Hepatocyte (in vitro differentiated cells): ENCODE data around the gene ZFP92. TPM values are rescaled to one million over a fixed set of nuclear protein-coding genes. Genes with fewer than 3 reads are reported as not detected.

Experiments
- DNase-seq: peaks from one replicate; pipeline ENCODE4 v3.0.0-alpha.2; 2016; ENCODE audit warnings: low spot score
- H2AFZ ChIP-seq: fragments of 200-600 bp; sonication (generic); 2 replicates; pipeline ENCODE4 v1.6.0; 2016; ENCODE audit warnings: antibody characterized with exemption, mild to moderate bottlenecking
- H3K27ac ChIP-seq: fragments of 200-600 bp; sonication (generic); 2 replicates; pipeline ENCODE4 v1.5.1; 2016; ENCODE audit warnings: mild to moderate bottlenecking
- H3K27me3 ChIP-seq: fragments of 200-600 bp; sonication (generic); 2 replicates; pipeline ENCODE4 v1.6.1; 2016
- H3K36me3 ChIP-seq: fragments of 200-600 bp; sonication (generic); replicated peaks from 2 replicates; pipeline ENCODE4 v1.5.1; 2016; ENCODE audit warnings: low read depth; ENCODE audit not compliant: insufficient read depth
- H3K4me1 ChIP-seq: fragments of 200-600 bp; sonication (generic); 2 replicates; pipeline ENCODE4 v1.5.1; 2016; ENCODE audit warnings: mild to moderate bottlenecking, moderate library complexity; ENCODE audit not compliant: insufficient read depth
- H3K4me2 ChIP-seq: fragments of 200-600 bp; sonication (generic); 2 replicates; pipeline ENCODE4 v1.6.0; 2016
- H3K4me3 ChIP-seq: fragments of 200-600 bp; sonication (generic); 2 replicates; pipeline ENCODE4 v1.5.1; 2016; ENCODE audit warnings: mild to moderate bottlenecking
- H3K79me2 ChIP-seq: fragments of 200-600 bp; sonication (generic); 2 replicates; pipeline ENCODE4 v1.6.0; 2017; ENCODE audit warnings: mild to moderate bottlenecking
- H3K9me2 ChIP-seq: fragments of 200-600 bp; sonication (generic); replicated peaks from 2 replicates; pipeline ENCODE4 v1.6.0; 2017; ENCODE audit warnings: mild to moderate bottlenecking; ENCODE audit not compliant: insufficient read depth
- H3K9me3 ChIP-seq: fragments of 200-600 bp; sonication (generic); 2 replicates; pipeline ENCODE4 v1.5.1; 2016; ENCODE audit warnings: low read depth, mild to moderate bottlenecking
- H4K20me1 ChIP-seq: fragments of 200-600 bp; sonication (generic); 2 replicates; pipeline ENCODE4 v1.6.0; 2016; ENCODE audit warnings: mild to moderate bottlenecking; ENCODE audit not compliant: insufficient read depth, poor library complexity, severe bottlenecking
- EZH2 ChIP-seq: fragments of 200-600 bp; sonication (generic); IDR thresholded peaks from 2 replicates; pipeline ENCODE4 v1.6.1; 2016; ENCODE audit warnings: antibody characterized with exemption, mild to moderate bottlenecking, borderline replicate concordance
- EZH2phosphoT487 ChIP-seq: fragments of 200-600 bp; sonication (generic); IDR thresholded peaks from one replicate; pipeline ENCODE4 v1.6.1; 2018; ENCODE audit warnings: antibody characterized with exemption, mild to moderate bottlenecking, low read depth, moderate library complexity; ENCODE audit not compliant: unreplicated experiment, severe bottlenecking
- WGBS: methylation state at CpG from one replicate; pipeline ENCODE4 v1.1.6; 2016; ENCODE audit warnings: low lambda C conversion rate; ENCODE audit errors: missing lambda C conversion rate; 5-methylcytosine and 5-hydroxymethylcytosine counted together
- polyA plus RNA-seq: library from polyadenylated mRNA; unstranded; fragments of >200 nt; fragmentation: Nextera tagmentation; extraction: Ambion mirVana; gene quantifications from 2 replicates; pipeline ENCODE4 v1.2.1, GENCODE V29; 2016
- total RNA-seq: library from RNA; depleted of rRNA; stranded (reverse); fragments of >200 nt; gene quantifications from 2 replicates; pipeline ENCODE4 v1.2.3, GENCODE V29; 2014
- TF ChIP-seq, protein P1 (sequence below): fragments of 200-600 bp; sonication (generic); IDR thresholded peaks from 2 replicates; pipeline ENCODE4 v1.5.1; 2016; ENCODE audit warnings: antibody characterized with exemption, mild to moderate bottlenecking; ENCODE audit not compliant: poor library complexity

The ZFP92 gene
- total and polyA plus RNA-seq, 2 experiments from 2014 or later: 0.33 to 0.90 TPM

DNA sequence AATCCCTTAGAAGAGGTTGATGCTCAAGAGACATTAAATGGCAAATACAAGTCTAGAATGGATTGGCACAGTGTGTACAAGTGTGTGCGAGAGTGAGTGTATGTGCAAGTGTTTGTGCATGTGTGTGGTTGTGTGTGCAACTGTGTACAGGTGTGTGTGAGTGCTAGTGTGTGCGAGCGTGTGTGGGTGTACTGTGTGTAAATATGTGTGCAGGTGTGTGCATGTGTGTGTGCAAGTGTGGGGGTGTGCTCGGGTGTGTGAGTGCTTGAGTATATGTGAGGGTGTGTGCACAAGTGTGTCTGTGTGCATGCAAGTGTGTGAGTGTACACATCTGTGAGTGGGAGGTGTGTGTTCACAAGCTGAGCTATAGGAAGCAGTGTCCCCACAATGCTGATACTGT is 28.7 kb downstream of the ZFP92 start:
- no peak overlapping the region for H3K4me3 ChIP-seq

DNA sequence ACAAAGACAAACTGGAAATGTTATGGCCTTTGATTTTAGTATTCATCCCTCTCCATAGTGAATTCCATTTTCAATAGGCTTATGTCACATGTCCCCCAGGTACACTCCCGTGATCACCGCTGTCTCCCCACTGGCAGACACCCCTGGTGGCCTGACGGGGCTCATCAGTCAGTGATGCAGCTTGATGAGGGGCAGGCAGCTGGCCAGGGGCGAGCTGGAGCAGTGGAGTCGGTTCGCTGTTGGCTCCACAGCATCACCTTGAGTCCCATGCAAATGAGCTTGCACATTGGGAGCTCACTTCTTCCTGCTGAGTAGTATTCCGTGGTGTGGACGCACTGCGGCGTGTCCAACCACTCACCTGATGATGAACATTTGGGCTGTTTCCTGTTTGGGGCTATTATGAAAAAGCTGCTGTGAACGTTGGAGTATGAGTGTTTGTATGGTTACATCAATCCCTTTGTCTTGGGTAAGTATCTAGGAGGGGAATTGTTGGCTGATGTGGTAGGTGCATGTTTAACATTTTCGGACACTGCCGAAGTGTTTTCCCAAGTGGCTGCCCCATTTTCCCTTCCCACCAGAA is 29.4 kb downstream of the ZFP92 start:
- H3K4me2 ChIP-seq: no peak overlapping the region
- TF ChIP-seq, protein P1, sequence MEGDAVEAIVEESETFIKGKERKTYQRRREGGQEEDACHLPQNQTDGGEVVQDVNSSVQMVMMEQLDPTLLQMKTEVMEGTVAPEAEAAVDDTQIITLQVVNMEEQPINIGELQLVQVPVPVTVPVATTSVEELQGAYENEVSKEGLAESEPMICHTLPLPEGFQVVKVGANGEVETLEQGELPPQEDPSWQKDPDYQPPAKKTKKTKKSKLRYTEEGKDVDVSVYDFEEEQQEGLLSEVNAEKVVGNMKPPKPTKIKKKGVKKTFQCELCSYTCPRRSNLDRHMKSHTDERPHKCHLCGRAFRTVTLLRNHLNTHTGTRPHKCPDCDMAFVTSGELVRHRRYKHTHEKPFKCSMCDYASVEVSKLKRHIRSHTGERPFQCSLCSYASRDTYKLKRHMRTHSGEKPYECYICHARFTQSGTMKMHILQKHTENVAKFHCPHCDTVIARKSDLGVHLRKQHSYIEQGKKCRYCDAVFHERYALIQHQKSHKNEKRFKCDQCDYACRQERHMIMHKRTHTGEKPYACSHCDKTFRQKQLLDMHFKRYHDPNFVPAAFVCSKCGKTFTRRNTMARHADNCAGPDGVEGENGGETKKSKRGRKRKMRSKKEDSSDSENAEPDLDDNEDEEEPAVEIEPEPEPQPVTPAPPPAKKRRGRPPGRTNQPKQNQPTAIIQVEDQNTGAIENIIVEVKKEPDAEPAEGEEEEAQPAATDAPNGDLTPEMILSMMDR: no peak
- TF ChIP-seq EZH2phosphoT487: no peak
- no peak for TF ChIP-seq EZH2
- no peaks in the 10 kb centered on the region for H4K20me1 ChIP-seq
- H3K9me3 ChIP-seq: no peaks in the 10 kb centered on the region
- H3K27ac ChIP-seq: no peak overlapping the region
- WGBS: 77% methylated on average over 13 of the region's 13 CpGs
- H3K27me3 ChIP-seq: no peaks in the 10 kb centered on the region
- no peaks in the 10 kb centered on the region for H3K79me2 ChIP-seq
- H3K36me3 ChIP-seq: no peaks in the 10 kb centered on the region
- no peak for DNase-seq
- no peak overlapping the region for H3K4me3 ChIP-seq
- no peaks in the 10 kb centered on the region for H3K9me2 ChIP-seq
- H3K4me1 ChIP-seq: no peaks in the 10 kb centered on the region
- H2AFZ ChIP-seq: no peak overlapping the region

More for the DNA sequence above, 28.7 kb downstream of the ZFP92 start:
- Histone ChIP-seq H3K4me1 (no peaks in the 10 kb centered on the region), H3K27me3 (no peaks in the 10 kb centered on the region), H3K79me2 (no peaks in the 10 kb centered on the region), H4K20me1 (no peaks in the 10 kb centered on the region), H3K4me2 (no peak overlapping the region), H3K9me2 (no peaks in the 10 kb centered on the region), H3K9me3 (no peaks in the 10 kb centered on the region), H2AFZ (no peak overlapping the region), H3K36me3 (no peaks in the 10 kb centered on the region), H3K27ac (no peak overlapping the region)
- DNase-seq: no peak
- TF ChIP-seq EZH2phosphoT487 (no peak), EZH2 (no peak)
- TF ChIP-seq, protein P1: no peak
- 89% methylated on average over 4 of the region's 4 CpGs for WGBS

DNA sequence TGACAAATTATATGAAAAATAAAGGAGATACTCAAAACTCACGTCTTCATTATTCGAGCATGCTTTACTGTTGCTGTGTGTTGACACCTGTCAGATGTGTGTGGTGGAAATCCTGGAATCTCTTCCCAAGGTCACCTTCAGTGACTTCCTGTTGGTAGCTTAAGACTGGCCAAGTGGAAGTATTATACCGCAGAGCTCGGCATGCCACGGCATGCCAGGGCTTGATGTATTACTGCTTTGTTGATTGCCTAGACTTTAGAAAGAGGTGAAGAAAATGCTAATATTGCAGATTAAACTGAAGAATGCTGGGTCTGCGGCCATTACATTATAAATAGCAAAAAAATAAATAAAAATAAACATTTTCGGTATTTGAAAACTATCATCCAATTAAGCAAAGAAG is 30.0 kb downstream of the ZFP92 start:
- no peak overlapping the region for H2AFZ ChIP-seq
- no peaks in the 10 kb centered on the region for H4K20me1 ChIP-seq
- H3K9me3 ChIP-seq: no peaks in the 10 kb centered on the region
- no peaks in the 10 kb centered on the region for H3K27me3 ChIP-seq
- no peak overlapping the region for H3K27ac ChIP-seq
- no peak overlapping the region for H3K4me2 ChIP-seq
- TF ChIP-seq EZH2: no peak
- TF ChIP-seq, protein P1: no peak
- TF ChIP-seq EZH2phosphoT487: no peak
- no peaks in the 10 kb centered on the region for H3K79me2 ChIP-seq
- H3K9me2 ChIP-seq: no peaks in the 10 kb centered on the region
- no peaks in the 10 kb centered on the region for H3K4me1 ChIP-seq
- H3K36me3 ChIP-seq: no peaks in the 10 kb centered on the region
- H3K4me3 ChIP-seq: no peak overlapping the region
- WGBS: 89% methylated on average over 7 of the region's 7 CpGs
- DNase-seq: no peak
